ENCODE data around the gene SKIC8. TPM values are rescaled to one million over a fixed set of nuclear protein-coding genes. Genes with fewer than 3 reads are reported as not detected.

Gene SKIC8
- total RNA-seq, 2 donors from 2014 or later = 46.3 to 55.4 TPM

DNA sequence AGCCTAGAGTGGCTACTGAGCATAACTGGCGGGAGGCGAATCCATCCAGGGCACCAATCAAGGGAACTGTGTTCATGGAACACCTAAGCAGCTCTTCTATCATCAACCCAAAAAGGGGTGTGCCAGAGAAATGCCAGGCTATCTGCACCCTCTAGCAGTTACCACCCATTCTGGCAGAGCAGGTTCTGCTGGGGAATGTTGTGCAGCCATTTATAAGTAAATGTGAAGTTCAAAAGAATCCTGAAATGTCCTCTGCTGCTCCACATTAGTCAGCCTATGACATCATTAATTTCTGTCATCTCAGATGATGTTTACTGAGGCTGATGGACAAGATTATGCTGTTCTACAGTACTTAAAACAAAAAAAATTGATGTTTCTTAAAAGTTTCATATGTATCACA is 7.7 kb downstream of the SKIC8 start:
- H3K4me3 Mint-ChIP-seq = no peak overlapping the region
- no peak for DNase-seq
- peaks cover 12% of the 10 kb centered on the region for H3K36me3 Mint-ChIP-seq (ENCODE audit: low read depth)

DNA sequence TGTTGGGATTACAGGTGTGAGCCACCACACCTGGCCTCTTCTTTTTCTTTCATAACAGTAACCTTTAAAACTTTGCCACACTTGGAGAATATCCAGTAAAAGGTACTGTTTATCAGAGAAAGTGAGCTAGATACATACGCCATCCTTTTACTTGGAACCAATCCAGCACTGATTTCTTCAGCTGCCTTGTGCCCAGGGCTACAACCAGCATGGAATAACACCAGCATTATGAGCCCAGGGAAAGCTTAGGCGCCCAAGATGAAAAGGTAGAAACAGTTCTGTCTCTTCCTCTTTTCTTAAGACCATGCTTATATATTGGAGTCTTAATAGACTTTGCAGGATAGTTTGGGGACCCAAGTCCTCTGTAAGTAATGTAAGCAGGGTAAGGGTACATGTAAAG is 8.4 kb downstream of the SKIC8 start:
- H3K9ac ChIP-seq (ENCODE audit: extremely low read depth, low read length, poor library complexity, severe bottlenecking) = no peak overlapping the region
- TF ChIP-seq, protein P1, sequence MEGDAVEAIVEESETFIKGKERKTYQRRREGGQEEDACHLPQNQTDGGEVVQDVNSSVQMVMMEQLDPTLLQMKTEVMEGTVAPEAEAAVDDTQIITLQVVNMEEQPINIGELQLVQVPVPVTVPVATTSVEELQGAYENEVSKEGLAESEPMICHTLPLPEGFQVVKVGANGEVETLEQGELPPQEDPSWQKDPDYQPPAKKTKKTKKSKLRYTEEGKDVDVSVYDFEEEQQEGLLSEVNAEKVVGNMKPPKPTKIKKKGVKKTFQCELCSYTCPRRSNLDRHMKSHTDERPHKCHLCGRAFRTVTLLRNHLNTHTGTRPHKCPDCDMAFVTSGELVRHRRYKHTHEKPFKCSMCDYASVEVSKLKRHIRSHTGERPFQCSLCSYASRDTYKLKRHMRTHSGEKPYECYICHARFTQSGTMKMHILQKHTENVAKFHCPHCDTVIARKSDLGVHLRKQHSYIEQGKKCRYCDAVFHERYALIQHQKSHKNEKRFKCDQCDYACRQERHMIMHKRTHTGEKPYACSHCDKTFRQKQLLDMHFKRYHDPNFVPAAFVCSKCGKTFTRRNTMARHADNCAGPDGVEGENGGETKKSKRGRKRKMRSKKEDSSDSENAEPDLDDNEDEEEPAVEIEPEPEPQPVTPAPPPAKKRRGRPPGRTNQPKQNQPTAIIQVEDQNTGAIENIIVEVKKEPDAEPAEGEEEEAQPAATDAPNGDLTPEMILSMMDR (conservative IDR thresholded peaks at IDR 0.05) = no peak
- Mint-ChIP-seq H3K27ac (no peak overlapping the region), H3K4me1 (no peaks in the 10 kb centered on the region), H3K9me3 (no peaks in the 10 kb centered on the region), H3K36me3 (ENCODE audit: low read depth) (peaks cover 18% of the 10 kb centered on the region), H3K4me3 (no peak overlapping the region), H3K27me3 (ENCODE audit: insufficient read depth) (no peaks in the 10 kb centered on the region)
- H3K27me3 ChIP-seq (ENCODE audit: control insufficient read depth, insufficient read depth, low read length, poor library complexity, severe bottlenecking) = no peaks in the 10 kb centered on the region
- H3K36me3 ChIP-seq (ENCODE audit: control insufficient read depth, insufficient read depth, low read length) = peaks cover 62% of the 10 kb centered on the region
- H3K4me1 ChIP-seq (ENCODE audit: control insufficient read depth, insufficient read depth, low read length) = no peaks in the 10 kb centered on the region
- no peaks in the 10 kb centered on the region for H3K9me3 ChIP-seq (ENCODE audit: control insufficient read depth, low read length)
- 75 to 80% methylated on average over 2 of the region's 2 CpGs for WGBS, 2 experiments (ENCODE audit: insufficient coverage in 1 of 2, insufficient read length in 1 of 2)
- H3K27ac ChIP-seq (ENCODE audit: low read depth, low read length) = no peak overlapping the region
- DNase-seq = no peak
- H3K4me3 ChIP-seq (ENCODE audit: low read length) = no peak overlapping the region

More for the DNA sequence above, 7.7 kb downstream of the SKIC8 start:
- H3K4me1 ChIP-seq (ENCODE audit: control insufficient read depth, insufficient read depth, low read length) = no peaks in the 10 kb centered on the region
- peaks cover 56% of the 10 kb centered on the region for H3K36me3 ChIP-seq (ENCODE audit: control insufficient read depth, insufficient read depth, low read length)
- no peak overlapping the region for H3K4me3 ChIP-seq (ENCODE audit: low read length)
- TF ChIP-seq, protein P1 (conservative IDR thresholded peaks at IDR 0.05) = no peak
- 89% methylated on average over 2 of the region's 2 CpGs; no CpG with 5 or more reads in 1 of the 2 experiments for WGBS, 2 experiments (ENCODE audit: insufficient coverage in 1 of 2, insufficient read length in 1 of 2)
- no peaks in the 10 kb centered on the region for H3K27me3 ChIP-seq (ENCODE audit: control insufficient read depth, insufficient read depth, low read length, poor library complexity, severe bottlenecking)
- no peak overlapping the region for H3K27ac Mint-ChIP-seq
- H3K9ac ChIP-seq (ENCODE audit: extremely low read depth, low read length, poor library complexity, severe bottlenecking) = no peak overlapping the region
- H3K27me3 Mint-ChIP-seq (ENCODE audit: insufficient read depth) = no peaks in the 10 kb centered on the region
- H3K9me3 ChIP-seq (ENCODE audit: control insufficient read depth, low read length) = no peaks in the 10 kb centered on the region
- H3K27ac ChIP-seq (ENCODE audit: low read depth, low read length) = no peak overlapping the region
- no peaks in the 10 kb centered on the region for H3K9me3 Mint-ChIP-seq
- H3K4me1 Mint-ChIP-seq = no peaks in the 10 kb centered on the region

DNA sequence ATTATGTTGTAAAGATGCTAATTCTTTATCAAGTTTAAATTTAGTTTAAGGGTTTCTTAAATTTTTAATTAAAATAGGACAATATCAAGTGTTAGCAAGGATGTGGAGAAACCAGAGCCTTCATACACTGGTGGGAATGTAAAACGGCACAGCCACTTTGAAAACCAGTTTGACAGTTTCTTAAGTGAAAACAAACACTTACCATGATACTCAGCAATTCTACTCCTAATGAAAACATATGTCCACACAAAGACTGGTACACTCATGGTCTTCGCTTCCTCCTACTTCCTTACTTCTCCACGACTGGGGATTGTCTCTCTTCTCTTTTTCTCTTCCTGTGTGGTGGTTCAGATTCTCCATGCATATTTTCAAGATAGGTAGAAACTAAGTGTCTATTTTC is 9.2 kb downstream of the SKIC8 start:
- no peak overlapping the region for H3K4me3 ChIP-seq (ENCODE audit: low read length)
- Mint-ChIP-seq H3K36me3 (ENCODE audit: low read depth) (peaks cover 21% of the 10 kb centered on the region), H3K27ac (no peak overlapping the region), H3K9me3 (no peaks in the 10 kb centered on the region), H3K27me3 (ENCODE audit: insufficient read depth) (no peaks in the 10 kb centered on the region), H3K4me3 (no peak overlapping the region), H3K4me1 (no peaks in the 10 kb centered on the region)
- no peaks in the 10 kb centered on the region for H3K4me1 ChIP-seq (ENCODE audit: control insufficient read depth, insufficient read depth, low read length)
- no peaks in the 10 kb centered on the region for H3K9me3 ChIP-seq (ENCODE audit: control insufficient read depth, low read length)
- no peaks in the 10 kb centered on the region for H3K27me3 ChIP-seq (ENCODE audit: control insufficient read depth, insufficient read depth, low read length, poor library complexity, severe bottlenecking)
- no peak for DNase-seq
- H3K36me3 ChIP-seq (ENCODE audit: control insufficient read depth, insufficient read depth, low read length) = peaks cover 70% of the 10 kb centered on the region
- TF ChIP-seq, protein P1 (conservative IDR thresholded peaks at IDR 0.05) = no peak
- no peak overlapping the region for H3K9ac ChIP-seq (ENCODE audit: extremely low read depth, low read length, poor library complexity, severe bottlenecking)
- no peak overlapping the region for H3K27ac ChIP-seq (ENCODE audit: low read depth, low read length)
- WGBS, 2 experiments (ENCODE audit: insufficient coverage in 1 of 2, insufficient read length in 1 of 2) = 92 to 98% methylated on average over 2 to 3 of the region's 3 CpGs
